GM12878 (cell line): Measurements from ENCODE around the gene FCHSD2. TPM values are rescaled to one million over a fixed set of nuclear protein-coding genes. Genes with fewer than 3 reads are reported as not detected.
A peak's percentile ranks its signal among the peaks of the same experiment; 100 is the strongest.

Experiments
- ATAC-seq: fragments of 200-7000 bp; cut with Tn5 transposase; 3 replicates; pipeline ENCODE4 v1.9.1; 2020; ENCODE audit warnings: mild to moderate bottlenecking, moderate library complexity
- BruUV-seq: library from RNA; stranded (reverse); fragments of 400-500 nt; replicated peaks from 2 replicates; lab custom pipeline; 2021; lab: Mats Ljungman, UMichigan
- CTCF ChIA-PET: fragments of 300-600 bp; sonication (Branson Sonifier 250); formaldehyde crosslinking; extraction: SDS; loops from one replicate; lab custom pipeline; 2021; ENCODE audit warnings: inconsistent platforms; lab: Yijun Ruan, JAX
- POLR2A ChIA-PET: fragments of 350-600 bp; formaldehyde crosslinking; extraction: SDS; loops from one replicate; lab custom pipeline; 2021; ENCODE audit warnings: inconsistent platforms; lab: Charles Lee
- RAD21 ChIA-PET: fragments of 300-600 bp; sonication (Branson Sonifier 250); formaldehyde crosslinking; loops from one replicate; lab custom pipeline; 2023; ENCODE audit warnings: antibody characterized with exemption; ENCODE audit not compliant: unreplicated experiment; lab: Charles Lee
- SMC1A ChIA-PET: fragments of 300-600 bp; sonication (Branson Sonifier 250); formaldehyde crosslinking; loops from one replicate; lab custom pipeline; 2023; ENCODE audit not compliant: unreplicated experiment, uncharacterized antibody; lab: Charles Lee
- DNase-seq: peaks from one replicate; pipeline ENCODE4 v3.0.0-alpha.2; 2011; ENCODE audit warnings: low read depth, low spot score
- FAIRE-seq: peaks from 3 replicates; lab custom pipeline; 2011; peaks lifted over from hg19 to GRCh38; lab: Jason Lieb, UNC
- H2AFZ ChIP-seq: 2 replicates; pipeline ENCODE4 v1.6.0; 2011; ENCODE audit warnings: low read depth, low read length, control low read depth; ENCODE audit not compliant: control insufficient read depth
- H3K27ac ChIP-seq: 2 replicates; pipeline ENCODE4 v1.5.1; 2011; ENCODE audit warnings: control low read depth; ENCODE audit not compliant: control insufficient read depth, insufficient read depth
- H3K27me3 ChIP-seq, 2 experiments: replicated peaks in 1 of 2; 2 replicates each; pipeline versions ENCODE4 v1.6.0 to v1.6.1; 2011; ENCODE audit warnings: low read length in 1 of 2; ENCODE audit not compliant: control insufficient read depth in 2 of 2, insufficient read depth in 2 of 2
- H3K36me3 ChIP-seq, 2 experiments: 2 replicates each; pipeline ENCODE4 v1.5.1; 2011; ENCODE audit warnings: low read length in 1 of 2; ENCODE audit not compliant: control insufficient read depth in 2 of 2, insufficient read depth in 2 of 2
- H3K4me1 ChIP-seq: 2 replicates; pipeline ENCODE4 v1.6.1; 2011; ENCODE audit warnings: mild to moderate bottlenecking, low read length, moderate library complexity, mixed read lengths; ENCODE audit not compliant: control insufficient read depth, insufficient read depth
- H3K4me2 ChIP-seq: 2 replicates; pipeline ENCODE4 v1.6.0; 2011; ENCODE audit warnings: control low read depth; ENCODE audit not compliant: control insufficient read depth, insufficient read depth
- H3K4me3 ChIP-seq: fragments of 200-600 bp; sonication (generic); 2 replicates; pipeline ENCODE4 v1.5.1; 2016
- H3K79me2 ChIP-seq: 2 replicates; pipeline ENCODE4 v1.6.0; 2011; ENCODE audit warnings: low read length; ENCODE audit not compliant: control insufficient read depth, insufficient read depth
- H3K9ac ChIP-seq: 2 replicates; pipeline ENCODE4 v1.8.0; 2011; ENCODE audit warnings: low read length, control low read depth, mixed read lengths; ENCODE audit not compliant: control insufficient read depth, insufficient read depth
- H3K9me3 ChIP-seq: replicated peaks from 3 replicates; pipeline ENCODE4 v1.5.1; 2011; ENCODE audit warnings: mild to moderate bottlenecking, low read length; ENCODE audit not compliant: control insufficient read depth, insufficient read depth
- H4K20me1 ChIP-seq: 2 replicates; pipeline ENCODE4 v1.6.0; 2011; ENCODE audit not compliant: control insufficient read depth, insufficient read depth
- BACH1 ChIP-seq: fragments of 450-650 bp; IDR thresholded peaks from 2 replicates; pipeline ENCODE4 v1.6.1; 2017; ENCODE audit warnings: mild to moderate bottlenecking, borderline replicate concordance
- CTCF ChIP-seq, 3 experiments: IDR thresholded peaks in 2 of 3; conservative IDR thresholded peaks in 1 of 3; 2 replicates each; pipeline ENCODE4 v1.5.1; 2011; ENCODE audit warnings: low read depth in 3 of 3, low read length in 3 of 3, mild to moderate bottlenecking in 3 of 3, control low read depth in 2 of 3, moderate library complexity in 2 of 3, inconsistent platforms in 1 of 3, mixed read lengths in 1 of 3; ENCODE audit not compliant: control insufficient read depth in 2 of 3, insufficient read depth in 1 of 3; ENCODE audit errors: extremely low read depth in 1 of 3
- MLLT1 ChIP-seq: fragments of 450-650 bp; IDR thresholded peaks from 2 replicates; pipeline ENCODE4 v1.6.1; 2016; ENCODE audit warnings: mild to moderate bottlenecking
- NBN ChIP-seq: fragments of 450-650 bp; IDR thresholded peaks from 2 replicates; pipeline ENCODE4 v1.6.1; 2016
- NFXL1 ChIP-seq: fragments of 450-650 bp; IDR thresholded peaks from 2 replicates; pipeline ENCODE4 v1.6.1; 2017; ENCODE audit warnings: antibody characterized with exemption, mild to moderate bottlenecking, borderline replicate concordance
- NR2F1 ChIP-seq: fragments of 450-650 bp; conservative IDR thresholded peaks from 2 replicates; pipeline ENCODE4 v1.6.1; 2017; ENCODE audit warnings: mild to moderate bottlenecking
- PKNOX1 ChIP-seq: fragments of 450-650 bp; IDR thresholded peaks from 2 replicates; pipeline ENCODE4 v1.6.1; 2016; ENCODE audit warnings: mild to moderate bottlenecking
- POLR2AphosphoS5 ChIP-seq: IDR thresholded peaks from 2 replicates; pipeline ENCODE4 v1.6.1; 2011; ENCODE audit warnings: mild to moderate bottlenecking, low read length, inconsistent platforms
- RBBP5 ChIP-seq: fragments of 200-600 bp; sonication (generic); conservative IDR thresholded peaks from 2 replicates; pipeline ENCODE4 v1.6.1; 2016
- TCF3 ChIP-seq: IDR thresholded peaks from 2 replicates; pipeline ENCODE4 v1.6.1; 2012; ENCODE audit warnings: low read depth, mild to moderate bottlenecking, low read length, borderline replicate concordance; ENCODE audit not compliant: insufficient read depth
- ZSCAN29 ChIP-seq: fragments of 450-650 bp; IDR thresholded peaks from 2 replicates; pipeline ENCODE4 v1.6.1; 2017; ENCODE audit warnings: mild to moderate bottlenecking, moderate library complexity
- WGBS: methylation state at CpG from one replicate; pipeline ENCODE4 v1.1.6; 2016; ENCODE audit warnings: low lambda C conversion rate; ENCODE audit not compliant: insufficient replicate concordance, insufficient coverage; ENCODE audit errors: missing lambda C conversion rate; 5-methylcytosine and 5-hydroxymethylcytosine counted together
- in situ Hi-C: fragments of 300-500 bp; cut with MboI; formaldehyde crosslinking; loops from 9 replicates; pipeline ENCODE4 v1.14.3; 2018; ENCODE audit warnings: mixed read lengths
- intact Hi-C: fragments of 100-400 bp; cut with micrococcal nuclease; formaldehyde crosslinking; loops from one replicate; pipeline ENCODE4 v1.14.2; 2022; ENCODE audit not compliant: unreplicated experiment
- polyA plus RNA-seq, 11 experiments: library from polyadenylated mRNA; depleted of rRNA in 4 of 11; unstranded in 6 of 11; stranded (reverse) in 5 of 11; fragments of >200 nt; fragmentation: Nextera tagmentation in 4 of 11; fragmentation: Illumina TruSeq in 1 of 11; extraction: Ambion mirVana in 4 of 11; extraction: Trizol in 1 of 11; gene quantifications; 1 replicate in 1 of 11; 2 replicates in 10 of 11; pipeline versions ENCODE4 v1.2.1 to v1.2.3, GENCODE V29; 2011 to 2016; ENCODE audit warnings: inconsistent platforms in 2 of 11, missing spikeins in 2 of 11, low read depth in 1 of 11
- total RNA-seq, 4 experiments: library from RNA; depleted of rRNA in 3 of 4; stranded (reverse); fragments of >200 nt in 3 of 4; fragmentation: Illumina TruSeq in 1 of 4; extraction: Trizol in 1 of 4; gene quantifications; 2 replicates each; pipeline versions ENCODE4 v1.2.1 to v1.2.3, GENCODE V29; 2013 to 2021
- TF ChIP-seq, protein P1 (sequence below): fragments of 450-650 bp; conservative IDR thresholded peaks from 2 replicates; pipeline ENCODE4 v1.6.1; 2017; ENCODE audit warnings: mild to moderate bottlenecking, moderate library complexity
- TF ChIP-seq, protein P2 (sequence below): IDR thresholded peaks from 2 replicates; pipeline ENCODE4 v1.6.1; 2011; ENCODE audit warnings: mild to moderate bottlenecking, low read depth, low read length, moderate library complexity; ENCODE audit not compliant: insufficient replicate concordance

FCHSD2 gene
- total and polyA plus RNA-seq, 10 of the 15 experiments (the other 5 are each of a cell fraction or from before 2014, with no cell fraction given) = 13.2 to 89.8 (median 47.8) TPM

- Histone ChIP-seq H3K4me3 (peak overlapping the region; percentile 90), H3K4me1 (peaks cover 34% of the 10 kb centered on the region), H3K27me3 (no peaks in the 10 kb centered on the region), H2AFZ (peak overlapping the region; percentile 30), H3K9ac (peak overlapping the region; percentile 82), H3K9me3 (no peaks in the 10 kb centered on the region), H3K4me2 (peak overlapping the region; percentile 85), H4K20me1 (peaks cover 3% of the 10 kb centered on the region; the same call in 1 of the 2 replicates), H3K27ac (peak overlapping the region; percentile 99), H3K79me2 (peaks cover 61% of the 10 kb centered on the region), H3K36me3 (peaks cover 0 to 7% of the 10 kb centered on the region in 2 experiments; a peak in 2 of 4 replicates)
- intact Hi-C loops = loop anchor here (1.0 kb wide), 2 partner anchors 12 to 37 kb away; no protein-coding TSS in a partner anchor
- DNase-seq = no peak
- no TSS peak for BruUV-seq
- peak; percentile 43 for ATAC-seq
- SMC1A ChIA-PET = interaction anchor here (1.0 to 37.3 kb wide), 4 partner anchors 11 to 93 kb away, joined by 3 to 926 read pairs (median 22); no protein-coding TSS in a partner anchor
- CTCF ChIA-PET = interaction anchor here (0.6 to 8.9 kb wide), 14 partner anchors 11 to 350 kb away, joined by 3 to 98 read pairs (median 4); no protein-coding TSS in a partner anchor
- peak; percentile 59 for FAIRE-seq
- RAD21 ChIA-PET = interaction anchor here (0.8 to 22.1 kb wide), 10 partner anchors 19 to 328 kb away, joined by 3 to 441 read pairs (median 6); no protein-coding TSS in a partner anchor
- under 1% methylated on average over 63 of the region's 71 CpGs for WGBS
- in situ Hi-C loops = no loop called here
- POLR2A ChIA-PET = interaction anchor here (0.9 to 18.6 kb wide), 7 partner anchors 11 to 190 kb away, joined by 3 to 384 read pairs (median 4); no protein-coding TSS in a partner anchor
- TF ChIP-seq TCF3 (0 out of 2 replicates have a peak, but pooled peaks have one; percentile 5), PKNOX1 (peak; percentile 39; the same call in 1 of the 2 replicates), CTCF (IDR thresholded peaks at IDR 0.05 in 2 of 3, conservative IDR thresholded peaks at IDR 0.05 in 1 of 3; ENCODE audit: control insufficient read depth in 2 of 3, extremely low read depth in 1 of 3, insufficient read depth in 1 of 3, low read depth in 3 of 3, low read length in 3 of 3) (0 out of 6 replicates have a peak, but pooled peaks of 1 of the 3 experiments have one; percentile 0), NBN (peak; percentile 31; the same call in 1 of the 2 replicates), NFXL1 (0 out of 2 replicates have a peak, but pooled peaks have one; percentile 20), ZSCAN29 (no peak), NR2F1 (no peak), BACH1 (0 out of 2 replicates have a peak, but pooled peaks have one; percentile 13), RBBP5 (no peak), POLR2AphosphoS5 (peak; percentile 10; the same call in 1 of the 2 replicates), MLLT1 (peak; percentile 13; the same call in 1 of the 2 replicates)
- TF ChIP-seq, protein P1, sequence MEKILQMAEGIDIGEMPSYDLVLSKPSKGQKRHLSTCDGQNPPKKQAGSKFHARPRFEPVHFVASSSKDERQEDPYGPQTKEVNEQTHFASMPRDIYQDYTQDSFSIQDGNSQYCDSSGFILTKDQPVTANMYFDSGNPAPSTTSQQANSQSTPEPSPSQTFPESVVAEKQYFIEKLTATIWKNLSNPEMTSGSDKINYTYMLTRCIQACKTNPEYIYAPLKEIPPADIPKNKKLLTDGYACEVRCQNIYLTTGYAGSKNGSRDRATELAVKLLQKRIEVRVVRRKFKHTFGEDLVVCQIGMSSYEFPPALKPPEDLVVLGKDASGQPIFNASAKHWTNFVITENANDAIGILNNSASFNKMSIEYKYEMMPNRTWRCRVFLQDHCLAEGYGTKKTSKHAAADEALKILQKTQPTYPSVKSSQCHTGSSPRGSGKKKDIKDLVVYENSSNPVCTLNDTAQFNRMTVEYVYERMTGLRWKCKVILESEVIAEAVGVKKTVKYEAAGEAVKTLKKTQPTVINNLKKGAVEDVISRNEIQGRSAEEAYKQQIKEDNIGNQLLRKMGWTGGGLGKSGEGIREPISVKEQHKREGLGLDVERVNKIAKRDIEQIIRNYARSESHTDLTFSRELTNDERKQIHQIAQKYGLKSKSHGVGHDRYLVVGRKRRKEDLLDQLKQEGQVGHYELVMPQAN = peak; percentile 57
- TF ChIP-seq, protein P2, sequence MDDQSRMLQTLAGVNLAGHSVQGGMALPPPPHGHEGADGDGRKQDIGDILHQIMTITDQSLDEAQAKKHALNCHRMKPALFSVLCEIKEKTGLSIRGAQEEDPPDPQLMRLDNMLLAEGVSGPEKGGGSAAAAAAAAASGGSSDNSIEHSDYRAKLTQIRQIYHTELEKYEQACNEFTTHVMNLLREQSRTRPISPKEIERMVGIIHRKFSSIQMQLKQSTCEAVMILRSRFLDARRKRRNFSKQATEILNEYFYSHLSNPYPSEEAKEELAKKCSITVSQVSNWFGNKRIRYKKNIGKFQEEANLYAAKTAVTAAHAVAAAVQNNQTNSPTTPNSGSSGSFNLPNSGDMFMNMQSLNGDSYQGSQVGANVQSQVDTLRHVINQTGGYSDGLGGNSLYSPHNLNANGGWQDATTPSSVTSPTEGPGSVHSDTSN = no peak
Observed at GRCh38 chr11:73141309-73142127, 600 bp downstream of the FCHSD2 start.
